Measurements from ENCODE around the gene KIF25.

GRCh38 chr6:168093071-168093505 is 95.6 kb downstream of the KIF25 start:
- TF ChIP-seq ATF3 (CRISPR knock-in tag; conservative IDR thresholded peaks at IDR 0.05), result no peak
- TF ChIP-seq CTCF (IDR thresholded peaks at IDR 0.05), result no peak
- TF ChIP-seq MAX (CRISPR knock-in tag; IDR thresholded peaks at IDR 0.05), result no peak
- TF ChIP-seq NR3C1 (CRISPR knock-in tag; conservative IDR thresholded peaks at IDR 0.05; ENCODE audit: low read depth), result no peak
- TF ChIP-seq NR2C2 (CRISPR knock-in tag; IDR thresholded peaks at IDR 0.05), result no peak
- no peak for TF ChIP-seq FOXP1 (CRISPR knock-in tag; IDR thresholded peaks at IDR 0.05; ENCODE audit: borderline replicate concordance)
- no peak for TF ChIP-seq NFYB (CRISPR knock-in tag; conservative IDR thresholded peaks at IDR 0.05; ENCODE audit: low read depth)
- TF ChIP-seq CREM (CRISPR knock-in tag; IDR thresholded peaks at IDR 0.05), result no peak
- no peak for TF ChIP-seq KAT7 (CRISPR knock-in tag; IDR thresholded peaks at IDR 0.05; ENCODE audit: borderline replicate concordance)
- no peak for TF ChIP-seq AFF4 (CRISPR knock-in tag; IDR thresholded peaks at IDR 0.05; ENCODE audit: borderline replicate concordance)
- TF ChIP-seq ZNF425 (CRISPR knock-in tag; conservative IDR thresholded peaks at IDR 0.05), result no peak
- TF ChIP-seq HMGA2 (CRISPR knock-in tag; IDR thresholded peaks at IDR 0.05), result no peak

Measured in WTC11 (cell line).